Stimulated activated naive CD8-positive, alpha-beta T cell treated with anti-CD3 and anti-CD28 coated beads, Interleukin-15, Interleukin-2, amounts not matched to agents 100 ng/mL and 50 ng/mL, for 24 hours (primary cell): ENCODE results near the gene MOCS1.

Experiments used
- H3K27ac Mint-ChIP-seq: one replicate; pipeline ENCODE4 v1.8.0; 2021; ENCODE audit warnings: mild to moderate bottlenecking, mixed read lengths
- H3K27me3 Mint-ChIP-seq: one replicate; pipeline ENCODE4 v1.8.0; 2021; ENCODE audit warnings: mixed read lengths
- H3K36me3 Mint-ChIP-seq: one replicate; pipeline ENCODE4 v1.8.0; 2021; ENCODE audit warnings: low read depth, mixed read lengths
- H3K4me1 Mint-ChIP-seq: one replicate; pipeline ENCODE4 v1.8.0; 2021; ENCODE audit warnings: low read depth, mixed read lengths
- H3K4me3 Mint-ChIP-seq: one replicate; pipeline ENCODE4 v1.8.0; 2021; ENCODE audit warnings: mild to moderate bottlenecking, mixed read lengths
- H3K9me3 Mint-ChIP-seq: one replicate; pipeline ENCODE4 v1.8.0; 2021; ENCODE audit warnings: mixed read lengths

MOCS1 gene

DNA sequence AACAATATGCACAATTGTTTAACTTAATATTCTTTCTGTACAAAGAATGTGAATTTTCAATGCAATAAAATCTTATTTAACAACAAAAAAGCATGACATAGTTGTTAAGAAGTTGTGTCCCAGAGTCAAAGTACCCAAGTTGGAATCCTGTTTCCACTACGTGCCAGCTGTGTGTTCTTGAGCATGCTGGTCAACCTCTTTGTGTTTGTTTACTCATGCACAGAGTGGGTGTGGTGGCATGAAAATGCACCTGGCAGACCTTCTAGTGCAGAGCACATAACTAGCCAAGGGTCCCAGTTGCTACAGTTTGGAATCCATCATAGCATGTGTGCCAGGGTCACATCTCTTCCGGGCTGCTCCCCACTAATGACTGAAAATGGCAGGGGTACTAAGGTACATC, 24.7 kb upstream of the MOCS1 start:
- H3K27ac Mint-ChIP-seq: no peak overlapping the region
- peaks cover 4% of the 10 kb centered on the region for H3K9me3 Mint-ChIP-seq
- H3K27me3 Mint-ChIP-seq: peaks cover 31% of the 10 kb centered on the region
- no peak overlapping the region for H3K4me3 Mint-ChIP-seq
- no peaks in the 10 kb centered on the region for H3K4me1 Mint-ChIP-seq
- no peaks in the 10 kb centered on the region for H3K36me3 Mint-ChIP-seq

DNA sequence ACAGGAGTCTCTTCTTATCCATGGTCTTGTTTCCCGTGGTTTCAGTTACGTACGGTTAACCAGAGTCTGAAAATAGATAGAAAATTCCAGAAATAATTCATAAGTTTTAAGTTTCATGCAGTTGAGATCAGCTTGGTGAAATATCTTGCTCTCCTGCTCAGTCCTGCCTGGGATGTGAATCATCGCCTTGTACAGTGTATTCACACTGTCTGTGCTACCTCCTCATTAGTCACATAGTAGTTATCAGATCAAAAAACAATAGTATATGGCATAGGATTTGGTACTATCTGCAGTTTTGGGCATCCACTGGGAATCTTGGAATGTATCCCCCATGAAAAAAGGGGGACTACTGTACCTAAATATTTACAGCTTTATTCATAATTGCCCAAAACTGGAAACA, 22.7 kb upstream of the MOCS1 start:
- no peak overlapping the region for H3K4me3 Mint-ChIP-seq
- peaks cover 4% of the 10 kb centered on the region for H3K9me3 Mint-ChIP-seq
- H3K27ac Mint-ChIP-seq: no peak overlapping the region
- no peaks in the 10 kb centered on the region for H3K4me1 Mint-ChIP-seq
- H3K27me3 Mint-ChIP-seq: peaks cover 16% of the 10 kb centered on the region
- no peaks in the 10 kb centered on the region for H3K36me3 Mint-ChIP-seq

DNA sequence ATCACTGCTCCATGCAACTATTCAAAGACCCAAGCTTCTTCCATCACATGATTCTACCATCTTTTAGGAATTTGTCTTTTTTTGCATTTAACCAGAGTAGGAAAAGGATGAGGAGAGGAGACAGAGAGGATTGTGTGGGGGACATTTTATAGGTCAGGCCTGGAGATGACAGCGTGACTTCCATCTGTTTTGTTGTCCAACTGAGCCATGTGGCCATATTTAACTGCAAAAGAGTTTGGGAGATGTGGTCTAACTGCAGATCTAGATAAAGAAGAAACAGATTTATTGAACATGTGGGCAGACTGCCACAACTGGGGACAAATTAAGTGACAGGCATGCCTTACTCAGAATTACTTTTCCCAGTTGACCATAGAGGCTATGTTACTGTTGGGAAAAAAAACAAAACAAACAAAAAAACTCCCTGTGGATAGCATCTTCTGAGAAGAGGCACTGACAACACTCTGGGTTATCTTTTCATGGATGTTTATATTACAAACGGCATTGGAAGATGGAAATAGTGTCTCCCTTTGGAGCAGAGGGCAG, 18.9 kb upstream of the MOCS1 start:
- Mint-ChIP-seq H3K4me3 (no peak overlapping the region), H3K27me3 (peaks cover 8% of the 10 kb centered on the region), H3K36me3 (no peaks in the 10 kb centered on the region), H3K27ac (no peak overlapping the region), H3K4me1 (no peaks in the 10 kb centered on the region), H3K9me3 (peaks cover 4% of the 10 kb centered on the region)

DNA sequence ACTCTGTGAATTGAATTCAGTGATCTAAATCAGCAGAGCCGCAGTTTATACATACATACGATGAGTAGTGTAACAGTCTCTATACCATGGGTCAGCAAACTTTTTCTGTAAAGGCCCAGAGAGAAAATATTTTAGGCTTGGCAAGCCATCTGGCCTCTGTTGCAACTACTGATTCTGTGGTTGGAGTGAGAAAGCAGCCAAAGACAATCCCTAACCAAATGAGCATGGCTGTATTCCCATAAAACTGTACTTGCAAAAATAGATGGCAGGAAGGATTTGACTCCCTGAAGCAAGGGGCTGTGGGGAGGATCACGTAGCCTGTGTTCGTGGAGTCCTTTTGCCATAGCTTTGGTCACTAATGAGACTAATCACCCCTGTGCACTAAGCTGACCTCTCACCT, 17.9 kb upstream of the MOCS1 start:
- Mint-ChIP-seq H3K36me3 (no peaks in the 10 kb centered on the region), H3K27ac (no peak overlapping the region), H3K9me3 (peaks cover 3% of the 10 kb centered on the region), H3K27me3 (peaks cover 7% of the 10 kb centered on the region), H3K4me3 (no peak overlapping the region), H3K4me1 (no peaks in the 10 kb centered on the region)

DNA sequence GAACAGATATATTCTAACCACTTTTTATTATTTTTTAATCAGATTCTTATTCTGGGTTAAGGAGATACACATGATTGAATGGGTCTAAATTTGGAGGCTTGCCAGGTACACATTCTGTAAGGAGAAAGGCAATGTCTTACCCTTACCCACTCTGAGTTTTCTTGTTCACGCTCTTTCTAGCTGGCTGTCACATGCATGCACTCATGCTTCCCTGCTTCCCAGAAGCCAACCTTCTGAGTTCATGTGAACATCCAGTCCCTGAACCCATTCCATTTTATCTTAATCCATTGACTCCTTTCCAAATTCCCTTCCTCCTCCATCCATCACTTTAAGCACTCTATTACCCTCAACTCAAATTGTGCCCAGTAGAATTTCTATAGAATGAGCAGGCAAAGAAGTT, 17.5 kb upstream of the MOCS1 start:
- H3K36me3 Mint-ChIP-seq: no peaks in the 10 kb centered on the region
- H3K27me3 Mint-ChIP-seq: peaks cover 5% of the 10 kb centered on the region

DNA sequence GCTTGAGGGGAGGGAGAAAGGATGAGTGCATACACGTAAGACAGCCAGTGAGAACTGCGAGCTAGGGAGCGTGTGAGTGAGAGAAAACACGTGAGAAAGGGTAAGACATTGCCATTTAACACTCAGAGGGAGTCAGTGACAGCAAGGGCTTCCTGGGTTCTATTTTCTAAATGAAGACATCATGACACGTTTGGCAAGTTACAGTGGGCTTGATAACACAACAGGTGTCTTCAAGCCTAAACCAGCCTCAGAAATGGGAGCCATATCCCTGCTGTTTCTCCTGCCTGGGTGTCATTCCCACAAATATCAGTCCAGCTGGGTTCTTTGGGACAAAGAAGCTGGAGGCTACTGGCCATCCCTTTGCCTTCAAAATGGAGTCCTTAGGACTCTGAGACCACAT, 16.9 kb upstream of the MOCS1 start:
- Mint-ChIP-seq H3K27ac (no peak overlapping the region), H3K36me3 (no peaks in the 10 kb centered on the region), H3K27me3 (peaks cover 5% of the 10 kb centered on the region), H3K4me3 (no peak overlapping the region), H3K9me3 (no peaks in the 10 kb centered on the region), H3K4me1 (no peaks in the 10 kb centered on the region)

More for the DNA sequence above, 17.5 kb upstream of the MOCS1 start:
- no peaks in the 10 kb centered on the region for H3K9me3 Mint-ChIP-seq
- H3K4me1 Mint-ChIP-seq: no peaks in the 10 kb centered on the region
- H3K27ac Mint-ChIP-seq: no peak overlapping the region
- H3K4me3 Mint-ChIP-seq: no peak overlapping the region

DNA sequence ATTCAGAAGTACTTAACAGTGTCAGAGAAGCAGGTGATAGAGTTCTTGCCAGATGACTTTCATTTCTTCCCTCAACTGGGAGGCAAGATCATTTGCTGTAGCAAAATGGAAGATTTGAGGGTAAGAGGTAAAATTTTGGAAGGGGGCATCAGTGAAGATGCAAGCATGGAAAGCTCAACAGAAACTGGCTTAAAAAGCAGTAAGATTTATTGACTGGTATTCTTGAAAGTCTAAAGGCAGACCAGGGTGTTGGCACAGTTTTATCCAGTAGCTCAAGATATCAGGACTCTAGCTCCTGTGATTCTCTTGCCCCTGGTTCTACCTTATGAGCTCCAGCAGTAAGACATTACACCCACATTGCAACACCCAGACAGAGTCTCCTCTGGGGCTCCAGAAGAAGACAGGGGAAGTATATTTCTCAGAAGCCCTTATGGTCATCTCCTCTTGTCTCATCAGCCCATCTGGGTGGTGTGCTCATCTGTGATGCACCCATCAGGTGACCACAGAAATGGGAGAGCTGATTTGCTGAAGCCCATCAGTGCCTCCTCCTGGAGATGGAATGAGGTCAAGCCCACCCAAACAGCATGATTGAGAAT, 16.0 kb upstream of the MOCS1 start:
- peaks cover 5% of the 10 kb centered on the region for H3K27me3 Mint-ChIP-seq
- H3K36me3 Mint-ChIP-seq: no peaks in the 10 kb centered on the region
- no peaks in the 10 kb centered on the region for H3K9me3 Mint-ChIP-seq
- no peak overlapping the region for H3K27ac Mint-ChIP-seq
- H3K4me3 Mint-ChIP-seq: no peak overlapping the region
- H3K4me1 Mint-ChIP-seq: no peaks in the 10 kb centered on the region

DNA sequence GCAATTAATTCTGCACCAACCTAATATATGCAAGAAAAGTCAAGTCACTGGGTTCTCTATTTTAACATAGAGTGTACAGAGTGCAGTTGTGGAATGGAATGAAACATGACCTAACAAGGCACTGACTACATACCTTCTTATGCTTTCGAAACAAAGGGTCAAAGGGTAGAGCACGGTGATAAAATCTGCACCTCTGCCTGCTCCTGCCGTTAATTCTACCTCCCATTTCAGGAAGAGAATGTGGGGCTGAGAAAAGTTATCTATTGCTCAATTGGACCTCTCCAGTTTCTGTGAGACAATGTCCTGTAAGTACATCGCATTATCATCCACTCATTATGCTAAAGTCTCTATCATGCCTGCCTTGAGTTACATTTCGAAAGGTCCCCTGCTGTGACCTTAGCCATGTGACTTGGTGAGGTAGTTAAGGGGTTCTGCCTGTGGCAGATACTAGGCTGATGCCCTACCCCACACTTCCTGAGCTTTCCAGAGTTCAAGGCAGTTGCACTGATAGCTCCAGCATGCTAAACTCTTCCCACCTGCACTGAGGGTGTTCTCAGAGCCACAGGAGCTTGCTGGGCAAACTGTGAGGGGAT, 14.0 kb upstream of the MOCS1 start:
- H3K4me3 Mint-ChIP-seq: no peak overlapping the region
- H3K9me3 Mint-ChIP-seq: no peaks in the 10 kb centered on the region
- H3K4me1 Mint-ChIP-seq: no peaks in the 10 kb centered on the region
- H3K36me3 Mint-ChIP-seq: no peaks in the 10 kb centered on the region
- H3K27ac Mint-ChIP-seq: no peak overlapping the region
- H3K27me3 Mint-ChIP-seq: peaks cover 11% of the 10 kb centered on the region

DNA sequence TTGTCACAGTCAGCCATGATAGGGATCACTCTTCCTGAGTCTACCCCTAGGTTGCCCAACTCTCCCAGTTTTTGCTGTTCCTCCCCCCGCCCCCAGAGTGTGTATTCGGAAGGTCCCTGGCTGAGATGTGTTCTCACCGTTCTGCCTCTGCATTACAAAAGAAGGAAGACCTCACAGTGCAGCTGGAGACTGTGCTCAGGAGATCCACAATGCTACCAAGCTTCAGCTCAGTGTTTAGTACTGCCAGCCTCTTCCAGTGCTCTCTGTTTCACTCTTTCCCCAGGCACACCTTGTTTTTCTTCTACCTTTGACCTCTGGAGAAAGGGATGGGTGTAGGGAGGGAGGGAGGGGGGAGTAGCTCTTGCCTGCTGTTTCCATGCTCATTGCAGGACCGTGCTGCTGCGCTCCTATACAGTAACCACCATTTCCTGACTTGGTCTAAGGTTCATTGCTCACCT, 13.4 kb upstream of the MOCS1 start:
- H3K27ac Mint-ChIP-seq: no peak overlapping the region
- no peaks in the 10 kb centered on the region for H3K9me3 Mint-ChIP-seq
- H3K36me3 Mint-ChIP-seq: no peaks in the 10 kb centered on the region
- H3K27me3 Mint-ChIP-seq: peaks cover 11% of the 10 kb centered on the region
- no peaks in the 10 kb centered on the region for H3K4me1 Mint-ChIP-seq
- no peak overlapping the region for H3K4me3 Mint-ChIP-seq

DNA sequence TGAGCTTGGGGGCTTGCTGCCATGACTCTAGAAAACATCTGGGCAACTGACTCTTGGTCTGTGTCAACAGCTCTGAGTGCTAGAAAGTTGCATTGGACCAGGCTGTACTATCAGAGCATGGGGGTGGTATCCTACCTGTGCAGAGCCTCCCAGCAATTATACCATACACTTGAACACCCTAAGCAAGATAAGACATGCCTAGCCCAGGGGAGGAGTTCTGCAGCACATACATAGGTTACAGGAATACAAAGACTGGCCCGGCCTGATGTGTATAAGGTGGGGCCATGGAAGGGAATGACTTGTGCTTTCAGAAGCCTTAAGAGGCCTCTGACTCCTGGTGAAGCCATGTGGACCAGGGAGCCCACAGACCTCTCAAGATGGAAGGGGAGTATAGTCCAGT, 11.4 kb upstream of the MOCS1 start:
- Mint-ChIP-seq H3K4me3 (no peak overlapping the region), H3K36me3 (no peaks in the 10 kb centered on the region)

DNA sequence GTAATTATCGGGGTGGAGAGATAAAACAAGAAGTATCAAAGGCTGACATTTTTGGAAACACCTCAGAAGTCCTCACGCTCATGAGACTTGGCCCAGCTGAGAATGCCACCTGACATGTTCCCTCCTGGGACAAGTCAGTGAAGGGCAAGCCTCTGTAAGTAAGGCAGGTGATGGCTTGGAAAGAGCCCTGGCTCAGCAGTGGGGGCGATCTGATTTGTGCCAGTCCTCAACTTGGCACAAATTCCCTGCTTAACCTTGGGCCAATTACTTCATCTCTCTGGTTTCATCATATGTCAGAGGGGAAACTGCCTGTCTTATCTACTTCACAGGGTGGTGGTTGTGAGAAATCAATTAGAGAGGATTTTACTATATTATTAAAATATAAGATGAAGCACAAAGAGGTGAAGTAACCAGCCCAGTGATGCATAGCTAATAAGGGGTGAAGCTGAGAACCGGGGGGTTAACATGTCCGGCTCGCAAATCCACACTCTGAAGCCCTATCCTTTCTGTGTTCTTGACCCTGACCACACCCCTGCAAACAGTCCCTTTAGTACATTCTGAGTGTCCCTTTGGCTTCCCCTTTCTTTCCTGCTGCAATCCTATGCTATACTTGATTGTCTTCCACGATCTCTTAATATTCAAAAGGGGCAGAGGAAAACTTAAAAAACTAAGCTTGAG, 8.8 kb upstream of the MOCS1 start:
- Mint-ChIP-seq H3K4me3 (no peak overlapping the region), H3K4me1 (no peaks in the 10 kb centered on the region), H3K36me3 (no peaks in the 10 kb centered on the region), H3K9me3 (no peaks in the 10 kb centered on the region), H3K27me3 (peaks cover 11% of the 10 kb centered on the region), H3K27ac (no peak overlapping the region)

More for the DNA sequence above, 11.4 kb upstream of the MOCS1 start:
- Mint-ChIP-seq H3K9me3 (no peaks in the 10 kb centered on the region), H3K27me3 (peaks cover 11% of the 10 kb centered on the region), H3K4me1 (no peaks in the 10 kb centered on the region), H3K27ac (no peak overlapping the region)

DNA sequence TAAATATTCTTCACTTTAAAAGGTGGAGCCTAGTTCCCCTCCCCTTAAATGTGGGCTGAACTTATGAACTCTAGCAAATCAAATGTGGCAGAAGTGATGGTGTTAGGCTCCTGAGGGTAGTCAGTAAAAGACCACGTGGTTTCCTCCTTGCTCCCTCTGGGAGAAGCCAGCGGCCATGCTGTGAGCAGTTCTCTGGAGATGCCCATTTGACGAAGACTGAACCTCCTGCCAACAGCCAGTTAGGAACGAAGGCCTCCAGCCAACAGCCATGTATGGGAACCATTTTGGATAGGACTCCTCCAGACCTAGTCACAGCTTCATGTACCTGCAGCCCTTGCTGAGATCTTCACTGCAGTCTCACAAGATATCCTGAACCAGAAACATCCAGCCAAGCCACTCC, 7.6 kb upstream of the MOCS1 start:
- H3K4me3 Mint-ChIP-seq: no peak overlapping the region
- no peak overlapping the region for H3K27ac Mint-ChIP-seq
- H3K36me3 Mint-ChIP-seq: no peaks in the 10 kb centered on the region
- no peaks in the 10 kb centered on the region for H3K4me1 Mint-ChIP-seq
- no peaks in the 10 kb centered on the region for H3K9me3 Mint-ChIP-seq
- H3K27me3 Mint-ChIP-seq: peaks cover 15% of the 10 kb centered on the region

DNA sequence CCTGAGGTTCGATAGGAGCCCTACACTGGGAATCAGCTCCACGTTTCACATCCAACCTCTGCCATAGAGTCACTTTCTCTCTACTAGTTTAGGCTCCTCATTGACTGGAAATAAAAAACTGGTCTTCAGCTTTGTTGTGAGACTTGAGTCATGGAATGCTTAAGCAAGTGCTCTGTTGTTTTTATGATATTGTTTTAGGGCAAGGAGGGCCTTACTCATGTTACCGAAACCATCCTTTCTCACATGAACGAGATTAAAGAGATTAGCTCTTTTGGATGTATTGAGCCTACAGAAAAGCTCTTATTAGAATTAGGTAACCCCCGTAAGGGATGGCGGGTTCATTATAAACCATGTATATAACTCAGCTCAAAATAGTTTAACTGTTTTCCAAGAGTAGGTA, 6.9 kb upstream of the MOCS1 start:
- H3K4me1 Mint-ChIP-seq: no peaks in the 10 kb centered on the region
- no peaks in the 10 kb centered on the region for H3K36me3 Mint-ChIP-seq
- H3K4me3 Mint-ChIP-seq: no peak overlapping the region
- no peak overlapping the region for H3K27ac Mint-ChIP-seq
- H3K27me3 Mint-ChIP-seq: peaks cover 16% of the 10 kb centered on the region
- H3K9me3 Mint-ChIP-seq: no peaks in the 10 kb centered on the region

DNA sequence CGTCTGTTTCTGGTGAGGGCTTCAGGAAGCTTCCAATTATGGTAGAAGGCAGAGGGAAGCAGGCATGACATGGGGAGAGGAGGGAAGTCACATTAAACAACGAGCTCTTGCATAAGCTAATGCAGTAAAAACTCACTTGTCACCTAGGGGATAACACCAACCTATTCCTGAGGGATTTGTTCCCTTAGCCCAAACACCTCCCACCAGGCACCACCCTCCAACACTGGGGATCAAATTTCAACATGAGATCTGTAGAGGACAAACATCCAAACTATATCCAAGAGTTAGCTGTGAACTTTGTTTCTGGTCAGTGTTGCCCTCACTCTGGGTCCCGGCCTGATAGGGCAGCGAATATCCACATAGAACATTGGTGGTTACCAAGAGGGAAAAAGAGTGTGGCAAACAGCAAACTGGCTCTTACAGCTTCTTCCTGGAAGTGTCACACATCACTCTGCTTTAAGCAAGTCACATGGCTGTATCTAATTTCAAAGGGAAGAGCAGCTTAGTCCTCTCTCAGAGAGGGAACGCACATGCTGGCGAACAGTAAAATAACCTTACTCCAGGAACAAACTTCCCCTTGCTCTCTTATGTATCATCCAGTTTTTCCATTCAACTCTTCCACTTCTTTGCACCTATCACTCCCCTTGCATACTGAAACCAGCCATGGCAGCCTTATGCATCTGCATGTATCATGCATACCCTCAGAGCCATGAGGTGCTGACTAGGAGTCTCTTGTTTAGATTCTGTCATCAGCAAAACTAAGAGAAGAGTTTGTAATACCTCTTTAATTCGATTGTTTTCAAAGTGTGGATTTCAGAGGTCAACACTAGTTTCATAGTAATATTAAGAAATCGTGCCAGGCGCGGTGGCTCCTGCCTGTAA, 4.8 kb upstream of the MOCS1 start:
- H3K9me3 Mint-ChIP-seq: no peaks in the 10 kb centered on the region
- peaks cover under 1% of the 10 kb centered on the region for H3K4me1 Mint-ChIP-seq
- H3K27me3 Mint-ChIP-seq: peaks cover 16% of the 10 kb centered on the region
- H3K36me3 Mint-ChIP-seq: no peaks in the 10 kb centered on the region
- H3K4me3 Mint-ChIP-seq: no peak overlapping the region
- no peak overlapping the region for H3K27ac Mint-ChIP-seq
